ENCODE measurements around the gene CEP112. TPM values are rescaled to one million over a fixed set of nuclear protein-coding genes. Genes with fewer than 3 reads are reported as not detected.
"Not testable (repeated sequence)": the region's sequence is repeated elsewhere in the genome, so short reads cannot be mapped to it uniquely, and the experiment has no call there.

CEP112 gene
- total and polyA plus RNA-seq, 3 donors from 2014 or later: 50.2 to 107 (median 78.8) TPM

- Histone ChIP-seq H3K9me3 (no peaks in the 10 kb centered on the region), H3K27ac (no peak overlapping the region), H3K4me1 (no peaks in the 10 kb centered on the region), H3K4me3 (no peak overlapping the region), H3K36me3 (ENCODE audit: low read depth, missing control alignments) (no peaks in the 10 kb centered on the region), H3K27me3 (no peaks in the 10 kb centered on the region)
- TF ChIP-seq CTCF (IDR thresholded peaks at IDR 0.05) (no peak), POLR2A (IDR thresholded peaks at IDR 0.05) (no peak)
- no peak for DNase-seq
- WGBS, 2 donors: 82 to 92% methylated on average over 3 of the region's 3 CpGs
- intact Hi-C loops (cut with DNase I; ENCODE audit: low total_unique reads): no loop called here
Observed at GRCh38 chr17:66169839-66170238, 22.1 kb downstream of the CEP112 start.

GRCh38 chr17:66167189-66167815 lies 24.6 kb downstream of the CEP112 start:
- Histone ChIP-seq H3K9me3 (no peaks in the 10 kb centered on the region), H3K27ac (no peak overlapping the region), H3K36me3 (ENCODE audit: low read depth, missing control alignments) (no peaks in the 10 kb centered on the region), H3K4me1 (no peaks in the 10 kb centered on the region), H3K4me3 (no peak overlapping the region), H3K27me3 (no peaks in the 10 kb centered on the region)
- 61 to 67% methylated on average over 5 of the region's 5 CpGs for WGBS, 2 donors
- no peak for TF ChIP-seq POLR2A (IDR thresholded peaks at IDR 0.05)
- TF ChIP-seq CTCF (IDR thresholded peaks at IDR 0.05): no peak
- intact Hi-C loops (cut with DNase I; ENCODE audit: low total_unique reads): no loop called here
- DNase-seq: no peak

GRCh38 chr17:66165537-66166123 lies 26.3 kb downstream of the CEP112 start:
- DNase-seq: no peak
- no peak for TF ChIP-seq POLR2A (IDR thresholded peaks at IDR 0.05)
- peak; percentile 71 to 77 (median 74) for TF ChIP-seq CTCF (IDR thresholded peaks at IDR 0.05)
- Histone ChIP-seq H3K4me1 (no peaks in the 10 kb centered on the region), H3K27ac (no peak overlapping the region), H3K4me3 (no peak overlapping the region), H3K27me3 (no peaks in the 10 kb centered on the region), H3K36me3 (ENCODE audit: low read depth, missing control alignments) (no peaks in the 10 kb centered on the region), H3K9me3 (no peaks in the 10 kb centered on the region)
- intact Hi-C loops (cut with DNase I; ENCODE audit: low total_unique reads): no loop called here

GRCh38 chr17:66155055-66155454 lies 36.9 kb downstream of the CEP112 start:
- H3K27ac ChIP-seq; H3K4me3 ChIP-seq; intact Hi-C loops (cut with DNase I; ENCODE audit: low total_unique reads); H3K36me3 ChIP-seq (ENCODE audit: low read depth, missing control alignments); H3K9me3 ChIP-seq; DNase-seq; H3K27me3 ChIP-seq; H3K4me1 ChIP-seq: not testable (repeated sequence)
- 86 to 88% methylated on average over 4 of the region's 4 CpGs for WGBS, 2 donors

- 90 to 95% methylated on average over 2 of the region's 2 CpGs for WGBS, 2 donors
- intact Hi-C loops (cut with DNase I; ENCODE audit: low total_unique reads): no loop called here
- no peak for DNase-seq
- H3K9me3 ChIP-seq: no peaks in the 10 kb centered on the region
- no peaks in the 10 kb centered on the region for H3K27me3 ChIP-seq
- no peak overlapping the region for H3K4me3 ChIP-seq
- TF ChIP-seq POLR2A (IDR thresholded peaks at IDR 0.05) (no peak), CTCF (IDR thresholded peaks at IDR 0.05) (no peak)
- no peak overlapping the region for H3K27ac ChIP-seq
- H3K4me1 ChIP-seq: no peaks in the 10 kb centered on the region
- H3K36me3 ChIP-seq (ENCODE audit: low read depth, missing control alignments): no peaks in the 10 kb centered on the region
Observed at GRCh38 chr17:66152756-66153155, 39.2 kb downstream of the CEP112 start.

Measured in testis (tissue), 3 donors.